KMS-11 (cell line): ENCODE measurements around the gene CHAT.
A peak's percentile ranks its signal among the peaks of the same experiment; 100 is the strongest.

Experiments used
- H2AFZ ChIP-seq: fragments of 200-600 bp; sonication (generic); 2 replicates; pipeline ENCODE4 v1.6.1; 2016; ENCODE audit warnings: antibody characterized with exemption, mixed run types, low read depth
- H3K27ac ChIP-seq: fragments of 200-600 bp; sonication (generic); 2 replicates; pipeline ENCODE4 v1.6.1; 2016; ENCODE audit warnings: mild to moderate bottlenecking, mixed run types
- H3K27me3 ChIP-seq: fragments of 200-600 bp; sonication (generic); 2 replicates; pipeline ENCODE4 v1.6.1; 2017; ENCODE audit warnings: mild to moderate bottlenecking, low read depth, mixed run types, moderate library complexity; ENCODE audit not compliant: insufficient read depth
- H3K36me3 ChIP-seq: fragments of 200-600 bp; sonication (generic); 2 replicates; pipeline ENCODE4 v1.6.1; 2017; ENCODE audit warnings: mild to moderate bottlenecking, mixed run types; ENCODE audit not compliant: insufficient read depth
- H3K4me1 ChIP-seq: fragments of 200-600 bp; sonication (generic); 2 replicates; pipeline ENCODE4 v1.6.1; 2016; ENCODE audit warnings: mild to moderate bottlenecking, low read depth, mixed run types; ENCODE audit not compliant: poor library complexity, severe bottlenecking
- H3K4me2 ChIP-seq: fragments of 200-600 bp; sonication (generic); 2 replicates; pipeline ENCODE4 v1.7.0; 2016; ENCODE audit warnings: mild to moderate bottlenecking, mixed run types
- H3K4me3 ChIP-seq: fragments of 200-600 bp; sonication (generic); IDR thresholded peaks from 2 replicates; pipeline ENCODE4 v1.6.1; 2017; ENCODE audit warnings: low read depth, low read length, mixed read lengths; ENCODE audit not compliant: insufficient read depth
- H3K79me2 ChIP-seq: fragments of 200-600 bp; sonication (generic); 2 replicates; pipeline ENCODE4 v1.6.1; 2016; ENCODE audit warnings: low read depth, mixed run types; ENCODE audit not compliant: insufficient read depth
- H3K9ac ChIP-seq: fragments of 200-600 bp; sonication (generic); 2 replicates; pipeline ENCODE4 v1.6.1; 2016; ENCODE audit warnings: mild to moderate bottlenecking, mixed run types
- H4K20me1 ChIP-seq: fragments of 200-600 bp; sonication (generic); 2 replicates; pipeline ENCODE4 v1.6.1; 2016; ENCODE audit warnings: mild to moderate bottlenecking, mixed run types; ENCODE audit not compliant: insufficient read depth
- TF ChIP-seq, protein P1 (sequence below): fragments of 200-600 bp; sonication (generic); conservative IDR thresholded peaks from 2 replicates; pipeline ENCODE4 v1.6.1; 2017; ENCODE audit warnings: low read depth, mild to moderate bottlenecking, antibody characterized with exemption, low read length, moderate library complexity, mixed read lengths

CHAT gene

DNA sequence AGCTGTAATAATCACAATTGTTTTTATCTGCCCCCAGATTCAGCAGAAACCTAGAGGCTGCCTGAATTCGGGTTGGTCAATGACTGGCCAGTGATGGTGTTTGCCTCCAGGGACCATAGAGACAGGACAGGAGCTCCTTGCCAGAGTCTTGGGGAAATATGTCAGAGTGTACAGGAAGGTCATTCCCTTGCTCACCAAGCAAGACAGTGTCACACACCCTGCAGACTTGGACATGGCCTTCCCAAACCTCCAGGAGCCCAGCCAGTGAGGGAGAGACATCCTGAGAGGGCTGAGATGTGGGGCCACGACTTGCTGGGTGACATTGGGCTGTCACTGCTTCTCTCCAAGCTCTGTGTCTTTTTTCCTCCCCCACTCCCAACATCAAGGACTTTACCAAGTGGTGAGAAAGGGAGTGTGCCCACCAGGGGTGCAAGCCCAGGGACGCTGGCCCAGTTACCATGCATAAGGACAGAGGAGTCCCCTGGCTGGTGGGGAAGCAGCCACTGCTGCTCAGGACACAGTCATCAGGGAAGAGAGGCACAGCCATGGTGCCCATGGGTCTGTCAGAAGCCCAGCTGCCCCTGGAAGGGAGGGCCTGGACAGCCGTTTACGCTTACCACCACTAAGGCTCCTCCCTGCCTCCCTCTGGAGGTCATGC is 40.3 kb downstream of the CHAT start:
- Histone ChIP-seq H3K9ac (no peak overlapping the region), H2AFZ (no peak overlapping the region), H3K4me1 (peaks cover 14% of the 10 kb centered on the region), H3K27me3 (no peaks in the 10 kb centered on the region), H3K4me2 (no peak overlapping the region), H3K79me2 (no peaks in the 10 kb centered on the region), H3K27ac (no peak overlapping the region), H3K4me3 (no peak overlapping the region), H4K20me1 (no peaks in the 10 kb centered on the region), H3K36me3 (no peaks in the 10 kb centered on the region)
- TF ChIP-seq, protein P1, sequence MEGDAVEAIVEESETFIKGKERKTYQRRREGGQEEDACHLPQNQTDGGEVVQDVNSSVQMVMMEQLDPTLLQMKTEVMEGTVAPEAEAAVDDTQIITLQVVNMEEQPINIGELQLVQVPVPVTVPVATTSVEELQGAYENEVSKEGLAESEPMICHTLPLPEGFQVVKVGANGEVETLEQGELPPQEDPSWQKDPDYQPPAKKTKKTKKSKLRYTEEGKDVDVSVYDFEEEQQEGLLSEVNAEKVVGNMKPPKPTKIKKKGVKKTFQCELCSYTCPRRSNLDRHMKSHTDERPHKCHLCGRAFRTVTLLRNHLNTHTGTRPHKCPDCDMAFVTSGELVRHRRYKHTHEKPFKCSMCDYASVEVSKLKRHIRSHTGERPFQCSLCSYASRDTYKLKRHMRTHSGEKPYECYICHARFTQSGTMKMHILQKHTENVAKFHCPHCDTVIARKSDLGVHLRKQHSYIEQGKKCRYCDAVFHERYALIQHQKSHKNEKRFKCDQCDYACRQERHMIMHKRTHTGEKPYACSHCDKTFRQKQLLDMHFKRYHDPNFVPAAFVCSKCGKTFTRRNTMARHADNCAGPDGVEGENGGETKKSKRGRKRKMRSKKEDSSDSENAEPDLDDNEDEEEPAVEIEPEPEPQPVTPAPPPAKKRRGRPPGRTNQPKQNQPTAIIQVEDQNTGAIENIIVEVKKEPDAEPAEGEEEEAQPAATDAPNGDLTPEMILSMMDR, result no peak

DNA sequence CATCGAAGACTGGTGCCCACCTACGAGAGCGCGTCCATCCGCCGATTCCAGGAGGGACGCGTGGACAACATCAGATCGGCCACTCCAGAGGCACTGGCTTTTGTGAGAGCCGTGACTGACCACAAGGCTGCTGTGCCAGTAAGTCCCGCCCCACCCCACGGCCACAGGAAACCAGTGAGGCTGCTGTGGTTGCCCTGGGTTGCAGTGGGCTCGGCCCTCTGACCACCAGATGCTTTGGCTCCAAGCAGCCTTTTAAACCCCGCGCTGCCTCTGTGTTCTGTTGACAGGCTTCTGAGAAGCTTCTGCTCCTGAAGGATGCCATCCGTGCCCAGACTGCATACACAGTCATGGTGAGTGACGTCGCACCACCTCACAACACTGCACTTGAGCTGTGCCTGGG is 41.3 kb downstream of the CHAT start:
- no peak overlapping the region for H3K27ac ChIP-seq
- no peaks in the 10 kb centered on the region for H3K79me2 ChIP-seq
- H2AFZ ChIP-seq, result no peak overlapping the region
- H3K4me1 ChIP-seq, result peaks cover 14% of the 10 kb centered on the region
- H3K4me2 ChIP-seq, result no peak overlapping the region
- no peak overlapping the region for H3K4me3 ChIP-seq
- TF ChIP-seq, protein P1, result no peak
- H3K27me3 ChIP-seq, result no peaks in the 10 kb centered on the region
- H4K20me1 ChIP-seq, result no peaks in the 10 kb centered on the region
- no peaks in the 10 kb centered on the region for H3K36me3 ChIP-seq
- H3K9ac ChIP-seq, result no peak overlapping the region

DNA sequence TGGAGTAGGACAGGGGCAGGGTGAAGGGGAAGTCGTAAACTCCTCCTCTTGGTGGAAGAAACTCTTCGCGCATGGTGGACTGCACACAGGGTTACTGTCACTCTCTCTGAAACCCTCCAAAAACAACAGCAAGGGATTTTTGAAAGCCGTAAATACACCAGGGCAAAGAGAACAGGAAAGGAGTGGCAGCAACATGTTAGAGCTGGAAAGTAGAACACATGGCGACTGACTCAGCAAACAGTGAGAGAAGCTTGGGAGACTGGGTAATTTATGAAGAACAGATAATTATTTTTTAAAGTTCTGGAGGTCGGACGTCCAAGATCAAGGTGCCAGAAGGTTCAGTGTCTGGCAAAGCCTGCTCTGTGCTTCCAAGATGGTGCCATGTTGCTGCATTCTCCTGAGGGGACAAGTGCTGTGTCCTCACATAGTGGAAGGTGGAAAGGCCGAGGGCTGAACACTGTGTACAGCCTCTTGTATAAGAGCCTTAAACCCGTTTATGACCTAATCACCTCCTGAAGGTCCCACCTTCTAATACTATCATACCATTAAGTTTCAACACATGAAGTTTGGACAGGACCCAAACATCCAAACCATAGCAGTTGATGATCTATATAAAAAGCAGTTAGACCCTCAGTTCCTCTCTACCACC is 43.1 kb downstream of the CHAT start:
- Histone ChIP-seq H3K4me2 (peak overlapping the region; percentile 29; the same call in 1 of the 2 replicates), H3K27ac (no peak overlapping the region), H3K4me1 (peaks cover 14% of the 10 kb centered on the region), H3K4me3 (no peak overlapping the region), H4K20me1 (no peaks in the 10 kb centered on the region), H3K36me3 (no peaks in the 10 kb centered on the region), H2AFZ (no peak overlapping the region), H3K79me2 (no peaks in the 10 kb centered on the region), H3K9ac (no peak overlapping the region), H3K27me3 (no peaks in the 10 kb centered on the region)
- TF ChIP-seq, protein P1, result no peak

DNA sequence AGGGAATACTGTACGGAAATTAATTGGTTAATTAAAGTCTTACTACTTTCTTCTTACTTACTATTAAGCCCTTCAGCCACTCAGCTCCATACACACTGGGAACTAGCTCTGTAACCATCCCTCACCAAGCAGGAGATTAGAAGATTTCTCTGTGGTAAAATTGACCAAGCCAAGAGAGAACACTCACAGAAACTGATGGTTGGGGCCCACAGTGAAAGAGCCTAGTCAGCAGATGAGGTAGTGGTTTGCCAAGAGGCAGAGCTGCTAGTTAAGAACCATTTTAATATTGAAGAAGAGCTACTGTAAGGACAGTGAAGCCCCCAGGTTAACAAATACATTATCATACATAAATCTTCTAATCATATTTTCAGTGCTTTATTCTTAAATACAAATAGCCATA is 43.8 kb downstream of the CHAT start:
- TF ChIP-seq, protein P1, result no peak
- peak overlapping the region; percentile 29; the same call in 1 of the 2 replicates for H3K4me2 ChIP-seq
- H3K79me2 ChIP-seq, result no peaks in the 10 kb centered on the region

More for the DNA sequence above, 43.8 kb downstream of the CHAT start:
- H3K4me3 ChIP-seq, result no peak overlapping the region
- H3K27me3 ChIP-seq, result no peaks in the 10 kb centered on the region
- H3K36me3 ChIP-seq, result no peaks in the 10 kb centered on the region
- peaks cover 14% of the 10 kb centered on the region for H3K4me1 ChIP-seq
- no peak overlapping the region for H3K27ac ChIP-seq
- no peaks in the 10 kb centered on the region for H4K20me1 ChIP-seq
- H3K9ac ChIP-seq, result no peak overlapping the region
- no peak overlapping the region for H2AFZ ChIP-seq
